Esophagus mucosa (tissue), 1 donor: Measurements from ENCODE around the gene SDK1. TPM values are rescaled to one million over a fixed set of nuclear protein-coding genes. Genes with fewer than 3 reads are reported as not detected.

ENCODE experiments used
- ATAC-seq: fragments of 200-7000 bp; cut with Tn5 transposase; one replicate; pipeline ENCODE4 v1.9.1; 2020
- total RNA-seq: library from RNA; stranded (reverse); gene quantifications from one replicate; pipeline ENCODE4 v1.2.4, GENCODE V29; 2023
- donor health status: DM: yes; HTN: yes; CAD: no.

The SDK1 gene
- total RNA-seq, 1 donor from 2014 or later, result 1.0 TPM

GRCh38 chr7:3408814-3409595 lies 108.0 kb downstream of the SDK1 start:
- no peak for ATAC-seq

GRCh38 chr7:3412871-3413270 lies 111.8 kb downstream of the SDK1 start:
- ATAC-seq, result no peak

GRCh38 chr7:3415861-3416312 lies 114.8 kb downstream of the SDK1 start:
- ATAC-seq, result peak; percentile 59

GRCh38 chr7:3416453-3416852 lies 115.4 kb downstream of the SDK1 start:
- ATAC-seq, result peak; percentile 31

- no peak for ATAC-seq
These were observed 124.0 kb downstream of the SDK1 start for GRCh38 chr7:3425087-3425486.

- ATAC-seq, result no peak
These were observed 125.0 kb downstream of the SDK1 start for GRCh38 chr7:3426064-3426463.

- ATAC-seq, result no peak
These were observed 126.9 kb downstream of the SDK1 start for GRCh38 chr7:3427957-3428356.

- ATAC-seq, result no peak
These were observed 128.9 kb downstream of the SDK1 start for GRCh38 chr7:3429981-3430380.

- no peak for ATAC-seq
These were observed 129.5 kb downstream of the SDK1 start for GRCh38 chr7:3430588-3430987.

GRCh38 chr7:3431306-3431705 lies 130.3 kb downstream of the SDK1 start:
- ATAC-seq, result no peak

GRCh38 chr7:3432911-3433310 lies 131.9 kb downstream of the SDK1 start:
- ATAC-seq, result no peak

GRCh38 chr7:3434611-3435010 lies 133.6 kb downstream of the SDK1 start:
- ATAC-seq, result no peak

- no peak for ATAC-seq
These were observed 135.1 kb downstream of the SDK1 start for GRCh38 chr7:3436112-3436511.

GRCh38 chr7:3436746-3437145 lies 135.7 kb downstream of the SDK1 start:
- no peak for ATAC-seq

GRCh38 chr7:3437467-3437866 lies 136.4 kb downstream of the SDK1 start:
- no peak for ATAC-seq

GRCh38 chr7:3438352-3438751 lies 137.3 kb downstream of the SDK1 start:
- no peak for ATAC-seq

- peak; percentile 61 for ATAC-seq
These were observed 138.4 kb downstream of the SDK1 start for GRCh38 chr7:3439333-3440030.

GRCh38 chr7:3440509-3440908 lies 139.5 kb downstream of the SDK1 start:
- ATAC-seq, result no peak

- no peak for ATAC-seq
These were observed 142.7 kb downstream of the SDK1 start for GRCh38 chr7:3443716-3444115.

GRCh38 chr7:3446786-3447185 lies 145.7 kb downstream of the SDK1 start:
- ATAC-seq, result no peak

GRCh38 chr7:3451701-3452100 lies 150.6 kb downstream of the SDK1 start:
- ATAC-seq, result no peak

GRCh38 chr7:3453398-3453797 lies 152.3 kb downstream of the SDK1 start:
- ATAC-seq, result no peak

- ATAC-seq, result no peak
These were observed 154.9 kb downstream of the SDK1 start for GRCh38 chr7:3455806-3456595.
